Caco-2 (cell line): Measurements from ENCODE around the gene BCLAF1. TPM values are rescaled to one million over a fixed set of nuclear protein-coding genes. Genes with fewer than 3 reads are reported as not detected.

Experiments
- BruUV-seq: library from RNA; stranded (reverse); fragments of 400-500 nt; replicated peaks from 2 replicates; lab custom pipeline; 2021; lab: Mats Ljungman, UMichigan
- CTCF ChIA-PET: fragments of 300-600 bp; sonication (Branson Sonifier 250); formaldehyde crosslinking; loops from one replicate; lab custom pipeline; 2022; ENCODE audit warnings: antibody characterized with exemption; lab: Charles Lee
- POLR2A ChIA-PET: fragments of 300-600 bp; sonication (Branson Sonifier 250); formaldehyde crosslinking; loops from one replicate; lab custom pipeline; 2022; ENCODE audit warnings: antibody characterized with exemption; lab: Charles Lee
- DNase-seq, 2 experiments: peaks; one replicate each; pipeline versions ENCODE4 v3.0.0 to v3.0.0-alpha.2; 2020 to 2022
- H3K27me3 ChIP-seq: replicated peaks from 2 replicates; pipeline ENCODE4 v1.6.0; 2011; ENCODE audit warnings: low read length; ENCODE audit not compliant: control insufficient read depth, insufficient read depth
- H3K36me3 ChIP-seq: 2 replicates; pipeline ENCODE4 v1.5.1; 2011; ENCODE audit warnings: low read length; ENCODE audit not compliant: control insufficient read depth, insufficient read depth
- H3K4me1 ChIP-seq: fragments of 250-450 bp; sonication (Bioruptor Pico); 2 replicates; pipeline ENCODE4 v1.5.1; 2020; ENCODE audit warnings: mild to moderate bottlenecking
- H3K4me3 ChIP-seq: 2 replicates; pipeline ENCODE4 v1.5.1; 2011; ENCODE audit warnings: low read depth, mild to moderate bottlenecking, control low read depth, low read length
- H3K9me3 ChIP-seq: fragments of 250-450 bp; sonication (Bioruptor Pico); 2 replicates; pipeline ENCODE4 v1.5.1; 2020; ENCODE audit warnings: mild to moderate bottlenecking, moderate library complexity
- H3K27ac Mint-ChIP-seq: one replicate; pipeline ENCODE4 v1.8.0; 2022; ENCODE audit warnings: mixed read lengths; ENCODE audit not compliant: unreplicated experiment
- H3K27me3 Mint-ChIP-seq: one replicate; pipeline ENCODE4 v1.8.0; 2022; ENCODE audit warnings: mixed read lengths; ENCODE audit not compliant: insufficient read depth, unreplicated experiment
- H3K36me3 Mint-ChIP-seq: one replicate; pipeline ENCODE4 v1.8.0; 2022; ENCODE audit warnings: mild to moderate bottlenecking, mixed read lengths; ENCODE audit not compliant: insufficient read depth, unreplicated experiment
- H3K4me1 Mint-ChIP-seq: one replicate; pipeline ENCODE4 v1.8.0; 2022; ENCODE audit warnings: low read depth, mixed read lengths; ENCODE audit not compliant: unreplicated experiment
- H3K4me3 Mint-ChIP-seq: one replicate; pipeline ENCODE4 v1.8.0; 2022; ENCODE audit warnings: mild to moderate bottlenecking, moderate library complexity, mixed read lengths; ENCODE audit not compliant: unreplicated experiment
- H3K9me3 Mint-ChIP-seq: one replicate; pipeline ENCODE4 v1.8.0; 2022; ENCODE audit warnings: mixed read lengths; ENCODE audit not compliant: unreplicated experiment
- CTCF ChIP-seq, 2 experiments: fragments of 200-600 bp in 1 of 2; IDR thresholded peaks; 1 replicate in 1 of 2; 2 replicates in 1 of 2; pipeline versions ENCODE4 v1.5.1 to v1.8.0; 2011 to 2022; ENCODE audit warnings: antibody characterized with exemption in 1 of 2, control low read depth in 1 of 2, inconsistent platforms in 1 of 2, low read depth in 1 of 2, low read length in 1 of 2, mild to moderate bottlenecking in 1 of 2, moderate library complexity in 1 of 2; ENCODE audit not compliant: insufficient read depth in 1 of 2, severe bottlenecking in 1 of 2, unreplicated experiment in 1 of 2
- intact Hi-C: fragments of 100-400 bp; cut with micrococcal nuclease; formaldehyde crosslinking; loops from one replicate; pipeline ENCODE4 v1.10.0; 2022; ENCODE audit not compliant: unreplicated experiment
- total RNA-seq: library from RNA; stranded (reverse); gene quantifications from 2 replicates; pipeline ENCODE4 v1.2.3, GENCODE V29; 2022

The BCLAF1 gene
- total RNA-seq, 1 experiment from 2014 or later, result 178 TPM

GRCh38 chr6:136337606-136338005 is 48.0 kb upstream of the BCLAF1 start:
- H3K36me3 ChIP-seq, result no peaks in the 10 kb centered on the region
- Mint-ChIP-seq H3K36me3 (peaks cover 6% of the 10 kb centered on the region), H3K4me1 (peaks cover 7% of the 10 kb centered on the region), H3K27ac (no peak overlapping the region), H3K4me3 (no peak overlapping the region), H3K27me3 (no peaks in the 10 kb centered on the region), H3K9me3 (no peaks in the 10 kb centered on the region)
- H3K4me3 ChIP-seq, result no peak overlapping the region
- POLR2A ChIA-PET, result no interaction called here
- intact Hi-C loops, result no loop called here
- no peak for DNase-seq
- CTCF ChIA-PET, result no interaction called here
- no peaks in the 10 kb centered on the region for H3K9me3 ChIP-seq
- no peak for TF ChIP-seq CTCF (IDR thresholded peaks at IDR 0.05; ENCODE audit: insufficient read depth in 1 of 2, low read depth in 1 of 2, low read length in 1 of 2, severe bottlenecking in 1 of 2, unreplicated experiment in 1 of 2)
- H3K27me3 ChIP-seq, result no peaks in the 10 kb centered on the region; the same call in 1 of the 2 replicates
- BruUV-seq, result no TSS peak
- H3K4me1 ChIP-seq, result no peaks in the 10 kb centered on the region

GRCh38 chr6:136337121-136337520 is 47.5 kb upstream of the BCLAF1 start:
- no peaks in the 10 kb centered on the region for H3K36me3 ChIP-seq
- H3K4me3 Mint-ChIP-seq, result no peak overlapping the region
- no peak for TF ChIP-seq CTCF (IDR thresholded peaks at IDR 0.05; ENCODE audit: insufficient read depth in 1 of 2, low read depth in 1 of 2, low read length in 1 of 2, severe bottlenecking in 1 of 2, unreplicated experiment in 1 of 2)
- intact Hi-C loops, result no loop called here
- H3K36me3 Mint-ChIP-seq, result peaks cover 6% of the 10 kb centered on the region
- ChIA-PET POLR2A (no interaction called here), CTCF (interaction anchor here (1.0 kb wide), 1 partner anchor 214 kb away, joined by 5 read pairs; no protein-coding TSS in a partner anchor)
- H3K9me3 Mint-ChIP-seq, result no peaks in the 10 kb centered on the region
- no peaks in the 10 kb centered on the region for H3K4me1 ChIP-seq
- DNase-seq, result no peak
- H3K27me3 ChIP-seq, result no peaks in the 10 kb centered on the region; the same call in 1 of the 2 replicates
- no peaks in the 10 kb centered on the region for H3K9me3 ChIP-seq
- no peak overlapping the region for H3K4me3 ChIP-seq
- peaks cover 7% of the 10 kb centered on the region for H3K4me1 Mint-ChIP-seq
- no peaks in the 10 kb centered on the region for H3K27me3 Mint-ChIP-seq
- no TSS peak for BruUV-seq
- H3K27ac Mint-ChIP-seq, result no peak overlapping the region

GRCh38 chr6:136335736-136336363 is 46.2 kb upstream of the BCLAF1 start:
- Mint-ChIP-seq H3K9me3 (no peaks in the 10 kb centered on the region), H3K4me1 (peaks cover 7% of the 10 kb centered on the region), H3K27ac (no peak overlapping the region), H3K27me3 (no peaks in the 10 kb centered on the region), H3K36me3 (peaks cover 6% of the 10 kb centered on the region), H3K4me3 (no peak overlapping the region)
- ChIA-PET POLR2A (no interaction called here), CTCF (interaction anchor here (0.6 to 1.0 kb wide), 2 partner anchors 15 to 215 kb away, joined by 3 to 5 read pairs; no protein-coding TSS in a partner anchor)
- DNase-seq, result no peak
- Histone ChIP-seq H3K4me1 (no peaks in the 10 kb centered on the region), H3K36me3 (no peaks in the 10 kb centered on the region), H3K27me3 (no peaks in the 10 kb centered on the region; the same call in 1 of the 2 replicates), H3K4me3 (no peak overlapping the region), H3K9me3 (no peaks in the 10 kb centered on the region)
- TF ChIP-seq CTCF (IDR thresholded peaks at IDR 0.05; ENCODE audit: insufficient read depth in 1 of 2, low read depth in 1 of 2, low read length in 1 of 2, severe bottlenecking in 1 of 2, unreplicated experiment in 1 of 2), result no peak
- intact Hi-C loops, result no loop called here
- BruUV-seq, result no TSS peak
